Measurements from ENCODE around the gene MYO16. TPM values are rescaled to one million over a fixed set of nuclear protein-coding genes. Genes with fewer than 3 reads are reported as not detected.

MYO16 gene
- total RNA-seq, 4 donors from 2014 or later: 0.06 to 0.07 TPM; not detected in 2

- no peak for DNase-seq (ENCODE audit: low spot score in 2 of 2)
- intact Hi-C loops (cut with DNase I; ENCODE audit: low total_unique reads): no loop called here
- WGBS, 2 donors: 80 to 89% methylated on average over 5 of the region's 5 CpGs
- H3K4me3 ChIP-seq (ENCODE audit: low read depth, poor library complexity, severe bottlenecking): no peak overlapping the region
- TF ChIP-seq, protein P1, sequence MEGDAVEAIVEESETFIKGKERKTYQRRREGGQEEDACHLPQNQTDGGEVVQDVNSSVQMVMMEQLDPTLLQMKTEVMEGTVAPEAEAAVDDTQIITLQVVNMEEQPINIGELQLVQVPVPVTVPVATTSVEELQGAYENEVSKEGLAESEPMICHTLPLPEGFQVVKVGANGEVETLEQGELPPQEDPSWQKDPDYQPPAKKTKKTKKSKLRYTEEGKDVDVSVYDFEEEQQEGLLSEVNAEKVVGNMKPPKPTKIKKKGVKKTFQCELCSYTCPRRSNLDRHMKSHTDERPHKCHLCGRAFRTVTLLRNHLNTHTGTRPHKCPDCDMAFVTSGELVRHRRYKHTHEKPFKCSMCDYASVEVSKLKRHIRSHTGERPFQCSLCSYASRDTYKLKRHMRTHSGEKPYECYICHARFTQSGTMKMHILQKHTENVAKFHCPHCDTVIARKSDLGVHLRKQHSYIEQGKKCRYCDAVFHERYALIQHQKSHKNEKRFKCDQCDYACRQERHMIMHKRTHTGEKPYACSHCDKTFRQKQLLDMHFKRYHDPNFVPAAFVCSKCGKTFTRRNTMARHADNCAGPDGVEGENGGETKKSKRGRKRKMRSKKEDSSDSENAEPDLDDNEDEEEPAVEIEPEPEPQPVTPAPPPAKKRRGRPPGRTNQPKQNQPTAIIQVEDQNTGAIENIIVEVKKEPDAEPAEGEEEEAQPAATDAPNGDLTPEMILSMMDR (IDR thresholded peaks at IDR 0.05): no peak
- TF ChIP-seq POLR2A (IDR thresholded peaks at IDR 0.05): no peak
These were observed 31.5 kb upstream of the MYO16 start for GRCh38 chr13:108597943-108598342.

GRCh38 chr13:108606424-108606823, 23.0 kb upstream of the MYO16 start:
- intact Hi-C loops (cut with DNase I; ENCODE audit: low total_unique reads): no loop called here
- 80 to 92% methylated on average over 2 of the region's 2 CpGs for WGBS, 2 donors
- TF ChIP-seq, protein P1 (IDR thresholded peaks at IDR 0.05): no peak
- TF ChIP-seq POLR2A (IDR thresholded peaks at IDR 0.05): no peak
- no peak overlapping the region for H3K4me3 ChIP-seq (ENCODE audit: low read depth, poor library complexity, severe bottlenecking)
- DNase-seq (ENCODE audit: low spot score in 2 of 2): no peak

- no peak for DNase-seq (ENCODE audit: low spot score in 2 of 2)
- intact Hi-C loops (cut with DNase I; ENCODE audit: low total_unique reads): no loop called here
- 66 to 73% methylated on average over 7 of the region's 7 CpGs for WGBS, 2 donors
These were observed 20.1 kb upstream of the MYO16 start for GRCh38 chr13:108609353-108609752.

GRCh38 chr13:108610507-108610906, 18.9 kb upstream of the MYO16 start:
- WGBS, 2 donors: 87 to 89% methylated on average over 4 of the region's 4 CpGs
- no peak for DNase-seq (ENCODE audit: low spot score in 2 of 2)
- no peak overlapping the region for H3K4me3 ChIP-seq (ENCODE audit: low read depth, poor library complexity, severe bottlenecking)
- no peak for TF ChIP-seq POLR2A (IDR thresholded peaks at IDR 0.05)
- TF ChIP-seq, protein P1 (IDR thresholded peaks at IDR 0.05): no peak
- intact Hi-C loops (cut with DNase I; ENCODE audit: low total_unique reads): no loop called here

More at GRCh38 chr13:108609353-108609752, 20.1 kb upstream of the MYO16 start:
- no peak for TF ChIP-seq POLR2A (IDR thresholded peaks at IDR 0.05)
- TF ChIP-seq, protein P1 (IDR thresholded peaks at IDR 0.05): no peak
- no peak overlapping the region for H3K4me3 ChIP-seq (ENCODE audit: low read depth, poor library complexity, severe bottlenecking)

- TF ChIP-seq POLR2A (IDR thresholded peaks at IDR 0.05): no peak
- TF ChIP-seq, protein P1 (IDR thresholded peaks at IDR 0.05): no peak
- DNase-seq (ENCODE audit: low spot score in 2 of 2): no peak
- no peak overlapping the region for H3K4me3 ChIP-seq (ENCODE audit: low read depth, poor library complexity, severe bottlenecking)
- intact Hi-C loops (cut with DNase I; ENCODE audit: low total_unique reads): no loop called here
- 77 to 81% methylated on average over 3 of the region's 3 CpGs for WGBS, 2 donors
These were observed 14.2 kb upstream of the MYO16 start for GRCh38 chr13:108615241-108615640.

- WGBS, 2 donors: 77 to 88% methylated on average over 1 of the region's 1 CpG
- TF ChIP-seq POLR2A (IDR thresholded peaks at IDR 0.05): no peak
- TF ChIP-seq, protein P1 (IDR thresholded peaks at IDR 0.05): no peak
- no peak for DNase-seq (ENCODE audit: low spot score in 2 of 2)
- no peak overlapping the region for H3K4me3 ChIP-seq (ENCODE audit: low read depth, poor library complexity, severe bottlenecking)
- intact Hi-C loops (cut with DNase I; ENCODE audit: low total_unique reads): no loop called here
These were observed 11.2 kb upstream of the MYO16 start for GRCh38 chr13:108618233-108618632.
